SKM-1 treated with dmso at 0.1 percent for 144 hours (cell line): ENCODE results near the gene ADK.
A peak's percentile ranks its signal among the peaks of the same experiment; 100 is the strongest.

Experiments
- DNase-seq: peaks from one replicate; lab custom pipeline; 2025; ENCODE audit not compliant: unreplicated experiment; lab: John Stamatoyannopoulos, UW

The ADK gene

GRCh38 chr10:74234569-74234968, 83.5 kb downstream of the ADK start:
- DNase-seq: no peak

- no peak for DNase-seq
Observed at GRCh38 chr10:74238031-74238431, 87.0 kb downstream of the ADK start.

- no peak for DNase-seq
Observed at GRCh38 chr10:74238516-74238915, 87.5 kb downstream of the ADK start.

- no peak for DNase-seq
Observed at GRCh38 chr10:74243067-74243466, 92.0 kb downstream of the ADK start.

- peak; percentile 24 for DNase-seq
Observed at GRCh38 chr10:74244097-74244685, 93.2 kb downstream of the ADK start.

GRCh38 chr10:74244807-74245206, 93.8 kb downstream of the ADK start:
- no peak for DNase-seq

- DNase-seq: no peak
Observed at GRCh38 chr10:74246495-74246894, 95.5 kb downstream of the ADK start.

GRCh38 chr10:74249865-74250264, 98.8 kb downstream of the ADK start:
- no peak for DNase-seq

GRCh38 chr10:74255214-74255613, 104.2 kb downstream of the ADK start:
- peak; percentile 54 for DNase-seq

GRCh38 chr10:74255888-74256357, 104.9 kb downstream of the ADK start:
- DNase-seq: peak; percentile 78

- DNase-seq: no peak
Observed at GRCh38 chr10:74262856-74263255, 111.8 kb downstream of the ADK start.

- DNase-seq: no peak
Observed at GRCh38 chr10:74263996-74264395, 113.0 kb downstream of the ADK start.

- DNase-seq: no peak
Observed at GRCh38 chr10:74272288-74272687, 121.3 kb downstream of the ADK start.

- DNase-seq: no peak
Observed at GRCh38 chr10:74275755-74276290, 124.8 kb downstream of the ADK start.

GRCh38 chr10:74276416-74276815, 125.4 kb downstream of the ADK start:
- no peak for DNase-seq

- no peak for DNase-seq
Observed at GRCh38 chr10:74282151-74282847, 131.3 kb downstream of the ADK start.

GRCh38 chr10:74282848-74283210, 131.8 kb downstream of the ADK start:
- no peak for DNase-seq

- DNase-seq: no peak
Observed at GRCh38 chr10:74289188-74289587, 138.2 kb downstream of the ADK start.

GRCh38 chr10:74289951-74290350, 138.9 kb downstream of the ADK start:
- no peak for DNase-seq

GRCh38 chr10:74290708-74291107, 139.7 kb downstream of the ADK start:
- DNase-seq: no peak

GRCh38 chr10:74292871-74293427, 141.9 kb downstream of the ADK start:
- DNase-seq: no peak

GRCh38 chr10:74293686-74294371, 142.8 kb downstream of the ADK start:
- DNase-seq: no peak
